Epithelial cell of proximal tubule (primary cell): ENCODE results near the gene HACL1. TPM values are rescaled to one million over a fixed set of nuclear protein-coding genes. Genes with fewer than 3 reads are reported as not detected.
A peak's percentile ranks its signal among the peaks of the same experiment; 100 is the strongest.

ENCODE experiments used
- DNase-seq: peaks from one replicate; pipeline ENCODE4 v3.0.0-alpha.2; 2011; ENCODE audit warnings: low read depth
- H3K4me3 ChIP-seq: 2 replicates; pipeline ENCODE4 v1.5.1; 2011; ENCODE audit warnings: low read depth, mild to moderate bottlenecking, low read length
- total RNA-seq: library from RNA; depleted of rRNA; stranded (reverse); fragments of >200 nt; gene quantifications from 2 replicates; pipeline ENCODE4 v1.2.3, GENCODE V29; 2015
- TF ChIP-seq, protein P1 (sequence below): conservative IDR thresholded peaks from 2 replicates; pipeline ENCODE4 v1.5.1; 2012; ENCODE audit warnings: low read depth, mild to moderate bottlenecking, low read length

Gene HACL1
- 17.9 and 22.1 TPM in 2 replicates for total RNA-seq

- DNase-seq = peak; percentile 93
- TF ChIP-seq, protein P1, sequence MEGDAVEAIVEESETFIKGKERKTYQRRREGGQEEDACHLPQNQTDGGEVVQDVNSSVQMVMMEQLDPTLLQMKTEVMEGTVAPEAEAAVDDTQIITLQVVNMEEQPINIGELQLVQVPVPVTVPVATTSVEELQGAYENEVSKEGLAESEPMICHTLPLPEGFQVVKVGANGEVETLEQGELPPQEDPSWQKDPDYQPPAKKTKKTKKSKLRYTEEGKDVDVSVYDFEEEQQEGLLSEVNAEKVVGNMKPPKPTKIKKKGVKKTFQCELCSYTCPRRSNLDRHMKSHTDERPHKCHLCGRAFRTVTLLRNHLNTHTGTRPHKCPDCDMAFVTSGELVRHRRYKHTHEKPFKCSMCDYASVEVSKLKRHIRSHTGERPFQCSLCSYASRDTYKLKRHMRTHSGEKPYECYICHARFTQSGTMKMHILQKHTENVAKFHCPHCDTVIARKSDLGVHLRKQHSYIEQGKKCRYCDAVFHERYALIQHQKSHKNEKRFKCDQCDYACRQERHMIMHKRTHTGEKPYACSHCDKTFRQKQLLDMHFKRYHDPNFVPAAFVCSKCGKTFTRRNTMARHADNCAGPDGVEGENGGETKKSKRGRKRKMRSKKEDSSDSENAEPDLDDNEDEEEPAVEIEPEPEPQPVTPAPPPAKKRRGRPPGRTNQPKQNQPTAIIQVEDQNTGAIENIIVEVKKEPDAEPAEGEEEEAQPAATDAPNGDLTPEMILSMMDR = peak; percentile 28
- H3K4me3 ChIP-seq = peak within 1 kb of the TSS; percentile 83
Observed at GRCh38 chr3:15601399-15602145, at the start of gene HACL1, which contains the start of gene BTD. Gene HACL1 (minus strand): TSS chr3:15601569. CDS start chr3:15601463, 106 bp downstream. Gene BTD (plus strand): TSS chr3:15601745. CDS start chr3:15635440, 33,695 bp downstream.

GRCh38 chr3:15649858-15650257 lies 48.5 kb upstream of the HACL1 start:
- TF ChIP-seq, protein P1 = no peak
- DNase-seq = no peak

DNA sequence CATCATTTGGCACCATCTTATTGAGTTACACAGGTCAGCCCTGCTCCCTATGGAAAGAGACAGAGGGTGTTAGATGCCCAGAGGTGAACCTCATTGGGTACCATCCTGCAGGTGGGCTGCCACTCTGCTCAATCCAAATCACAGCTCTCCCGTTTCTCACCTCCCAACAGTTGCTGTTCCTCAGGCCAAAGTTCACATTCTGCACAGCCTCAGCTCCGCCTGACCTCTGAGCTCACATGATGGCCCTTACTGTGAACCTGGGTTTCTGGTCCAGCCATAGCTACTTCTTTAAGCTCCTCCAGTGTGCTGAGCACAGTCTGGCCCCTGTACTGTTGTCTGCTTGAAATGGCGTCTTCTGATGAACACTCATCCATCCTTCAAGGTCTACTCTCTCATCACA lies 48.0 kb upstream of the HACL1 start:
- no peak overlapping the region for H3K4me3 ChIP-seq
- DNase-seq = no peak
- TF ChIP-seq, protein P1 = no peak

More at GRCh38 chr3:15649858-15650257, 48.5 kb upstream of the HACL1 start:
- H3K4me3 ChIP-seq = no peak overlapping the region

GRCh38 chr3:15647611-15648167 lies 46.3 kb upstream of the HACL1 start:
- TF ChIP-seq, protein P1 = no peak
- no peak for DNase-seq
- no peak overlapping the region for H3K4me3 ChIP-seq

DNA sequence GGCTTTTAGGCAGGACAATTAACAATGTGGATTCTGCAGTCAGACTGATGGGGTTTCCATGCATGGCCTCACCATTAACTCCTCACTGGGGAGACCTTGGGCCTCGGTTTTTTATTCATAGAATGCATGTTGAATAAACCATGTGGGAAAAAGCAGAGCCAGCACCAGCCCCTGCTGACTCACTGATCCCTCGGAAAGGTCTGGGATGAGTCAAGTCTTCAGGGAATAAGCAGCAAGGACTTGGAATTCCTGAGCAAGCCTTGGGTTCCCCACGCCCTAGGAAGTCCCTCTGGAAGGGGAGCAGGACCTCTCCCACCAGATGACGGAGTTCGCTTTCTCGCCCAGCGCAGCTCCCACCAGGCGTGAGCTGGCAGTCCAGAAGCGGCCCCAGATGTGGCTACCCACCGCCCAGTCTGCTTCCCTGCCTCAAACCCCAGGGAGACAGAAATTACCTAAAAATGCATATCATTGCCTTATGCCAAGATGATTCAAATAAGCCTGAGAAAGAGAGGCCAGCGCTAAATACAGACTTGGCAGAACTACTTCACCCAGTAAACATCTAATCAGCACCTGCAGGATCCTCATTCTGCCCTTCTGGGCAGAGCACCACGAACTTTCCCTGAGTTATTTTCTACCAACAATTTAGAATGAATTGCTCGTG lies 45.6 kb upstream of the HACL1 start:
- TF ChIP-seq, protein P1 = no peak
- H3K4me3 ChIP-seq = peak overlapping the region; percentile 10
- DNase-seq = peak; percentile 95

GRCh38 chr3:15645740-15646501 lies 44.6 kb upstream of the HACL1 start:
- H3K4me3 ChIP-seq = no peak overlapping the region
- TF ChIP-seq, protein P1 = no peak
- DNase-seq = peak; percentile 68
